ENCODE measurements around the gene HBP1.

DNA sequence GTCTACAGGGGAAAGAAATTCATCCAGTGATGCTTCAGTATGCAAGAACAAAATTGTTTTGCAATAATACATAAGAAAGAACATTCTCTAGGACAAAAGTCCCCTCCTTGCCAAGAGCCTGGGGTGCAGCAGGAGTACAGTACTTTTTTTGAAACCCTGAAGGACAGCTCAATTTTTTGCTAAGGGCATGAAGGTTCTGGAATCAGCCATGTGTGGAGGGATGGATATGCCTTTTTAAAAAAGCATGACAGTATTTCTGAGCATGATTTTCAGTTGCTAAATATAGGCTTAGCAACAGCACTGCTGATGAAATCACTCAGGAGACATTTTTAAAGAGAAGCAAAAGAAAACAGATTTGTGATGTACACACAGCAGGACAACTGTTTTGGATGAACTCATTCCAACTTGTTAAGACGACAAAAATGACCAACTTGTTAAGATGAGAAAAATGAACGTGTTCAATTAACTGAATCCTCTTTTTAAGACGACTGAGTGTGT is 39.3 kb downstream of the HBP1 start:
- TF ChIP-seq CTCF (IDR thresholded peaks at IDR 0.05), result no peak
- no peak for TF ChIP-seq POLR2AphosphoS5 (IDR thresholded peaks at IDR 0.05)
- no peak for TF ChIP-seq EP300 (IDR thresholded peaks at IDR 0.05)

Data from sigmoid colon (tissue), 4 donors.